Measurements from ENCODE around the gene GRXCR2.
A peak's percentile ranks its signal among the peaks of the same experiment; 100 is the strongest.

DNA sequence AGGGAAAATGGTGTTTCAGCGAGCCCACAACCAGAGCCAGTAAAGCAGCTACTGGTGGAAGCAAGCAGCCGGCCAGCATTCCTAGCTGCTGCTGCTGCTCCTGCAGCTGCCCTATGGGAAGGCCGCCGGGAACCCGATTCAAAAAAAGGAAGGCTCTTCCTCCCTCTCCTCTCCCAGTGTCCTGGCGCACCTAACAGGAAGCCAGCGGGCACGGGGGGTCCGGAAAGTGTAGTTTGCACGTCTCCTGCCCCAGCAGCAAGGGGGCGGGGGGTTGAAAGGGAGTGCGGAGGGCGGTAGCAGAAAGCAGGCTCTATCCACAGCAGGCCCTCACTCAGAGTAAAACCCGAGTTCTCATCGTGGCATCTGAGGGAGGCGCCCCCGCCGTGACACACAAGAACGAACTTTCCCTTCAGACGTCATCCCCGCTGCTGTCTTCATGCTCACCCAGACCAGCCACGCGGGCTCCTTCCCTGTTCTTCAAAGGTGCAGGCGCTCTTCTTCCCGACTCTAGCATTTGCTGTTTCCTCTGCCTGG lies 16.5 kb downstream of the GRXCR2 start:
- TF ChIP-seq, protein P1, sequence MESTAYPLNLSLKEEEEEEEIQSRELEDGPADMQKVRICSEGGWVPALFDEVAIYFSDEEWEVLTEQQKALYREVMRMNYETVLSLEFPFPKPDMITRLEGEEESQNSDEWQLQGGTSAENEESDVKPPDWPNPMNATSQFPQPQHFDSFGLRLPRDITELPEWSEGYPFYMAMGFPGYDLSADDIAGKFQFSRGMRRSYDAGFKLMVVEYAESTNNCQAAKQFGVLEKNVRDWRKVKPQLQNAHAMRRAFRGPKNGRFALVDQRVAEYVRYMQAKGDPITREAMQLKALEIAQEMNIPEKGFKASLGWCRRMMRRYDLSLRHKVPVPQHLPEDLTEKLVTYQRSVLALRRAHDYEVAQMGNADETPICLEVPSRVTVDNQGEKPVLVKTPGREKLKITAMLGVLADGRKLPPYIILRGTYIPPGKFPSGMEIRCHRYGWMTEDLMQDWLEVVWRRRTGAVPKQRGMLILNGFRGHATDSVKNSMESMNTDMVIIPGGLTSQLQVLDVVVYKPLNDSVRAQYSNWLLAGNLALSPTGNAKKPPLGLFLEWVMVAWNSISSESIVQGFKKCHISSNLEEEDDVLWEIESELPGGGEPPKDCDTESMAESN (CRISPR knock-in tag; conservative IDR thresholded peaks at IDR 0.05): no peak
- TF ChIP-seq, protein P2, sequence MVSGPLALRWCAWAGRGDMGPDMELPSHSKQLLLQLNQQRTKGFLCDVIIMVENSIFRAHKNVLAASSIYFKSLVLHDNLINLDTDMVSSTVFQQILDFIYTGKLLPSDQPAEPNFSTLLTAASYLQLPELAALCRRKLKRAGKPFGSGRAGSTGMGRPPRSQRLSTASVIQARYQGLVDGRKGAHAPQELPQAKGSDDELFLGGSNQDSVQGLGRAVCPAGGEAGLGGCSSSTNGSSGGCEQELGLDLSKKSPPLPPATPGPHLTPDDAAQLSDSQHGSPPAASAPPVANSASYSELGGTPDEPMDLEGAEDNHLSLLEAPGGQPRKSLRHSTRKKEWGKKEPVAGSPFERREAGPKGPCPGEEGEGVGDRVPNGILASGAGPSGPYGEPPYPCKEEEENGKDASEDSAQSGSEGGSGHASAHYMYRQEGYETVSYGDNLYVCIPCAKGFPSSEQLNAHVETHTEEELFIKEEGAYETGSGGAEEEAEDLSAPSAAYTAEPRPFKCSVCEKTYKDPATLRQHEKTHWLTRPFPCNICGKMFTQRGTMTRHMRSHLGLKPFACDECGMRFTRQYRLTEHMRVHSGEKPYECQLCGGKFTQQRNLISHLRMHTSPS (CRISPR knock-in tag; IDR thresholded peaks at IDR 0.05; ENCODE audit: low read depth): no peak
- TF ChIP-seq ZNF30 (CRISPR knock-in tag; IDR thresholded peaks at IDR 0.05): no peak
- no peak for TF ChIP-seq ZNF121 (CRISPR knock-in tag; IDR thresholded peaks at IDR 0.05)
- no peak for TF ChIP-seq FOXA3 (CRISPR knock-in tag; IDR thresholded peaks at IDR 0.05)
- TF ChIP-seq UBTF (CRISPR knock-in tag; IDR thresholded peaks at IDR 0.05): peak; percentile 79
- TF ChIP-seq, protein P3, sequence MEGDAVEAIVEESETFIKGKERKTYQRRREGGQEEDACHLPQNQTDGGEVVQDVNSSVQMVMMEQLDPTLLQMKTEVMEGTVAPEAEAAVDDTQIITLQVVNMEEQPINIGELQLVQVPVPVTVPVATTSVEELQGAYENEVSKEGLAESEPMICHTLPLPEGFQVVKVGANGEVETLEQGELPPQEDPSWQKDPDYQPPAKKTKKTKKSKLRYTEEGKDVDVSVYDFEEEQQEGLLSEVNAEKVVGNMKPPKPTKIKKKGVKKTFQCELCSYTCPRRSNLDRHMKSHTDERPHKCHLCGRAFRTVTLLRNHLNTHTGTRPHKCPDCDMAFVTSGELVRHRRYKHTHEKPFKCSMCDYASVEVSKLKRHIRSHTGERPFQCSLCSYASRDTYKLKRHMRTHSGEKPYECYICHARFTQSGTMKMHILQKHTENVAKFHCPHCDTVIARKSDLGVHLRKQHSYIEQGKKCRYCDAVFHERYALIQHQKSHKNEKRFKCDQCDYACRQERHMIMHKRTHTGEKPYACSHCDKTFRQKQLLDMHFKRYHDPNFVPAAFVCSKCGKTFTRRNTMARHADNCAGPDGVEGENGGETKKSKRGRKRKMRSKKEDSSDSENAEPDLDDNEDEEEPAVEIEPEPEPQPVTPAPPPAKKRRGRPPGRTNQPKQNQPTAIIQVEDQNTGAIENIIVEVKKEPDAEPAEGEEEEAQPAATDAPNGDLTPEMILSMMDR (CRISPR knock-in tag; IDR thresholded peaks at IDR 0.05): no peak
- TF ChIP-seq EP300 (IDR thresholded peaks at IDR 0.05; ENCODE audit: low read depth in 2 of 2, low read length in 2 of 2): no peak
- no peak for TF ChIP-seq EP300 (CRISPR knock-in tag; IDR thresholded peaks at IDR 0.05; ENCODE audit: borderline replicate concordance)
